ENCODE data around the gene SPATA20. TPM values are rescaled to one million over a fixed set of nuclear protein-coding genes. Genes with fewer than 3 reads are reported as not detected.

SPATA20 gene
- total RNA-seq, 1 donor from 2014 or later: 463 TPM

- H3K27ac ChIP-seq: no peak overlapping the region
- no peaks in the 10 kb centered on the region for H3K9me3 ChIP-seq
- no peak for TF ChIP-seq CTCF (IDR thresholded peaks at IDR 0.05)
- no peak overlapping the region for H3K4me3 ChIP-seq
- H3K27me3 ChIP-seq: no peaks in the 10 kb centered on the region
- H3K36me3 ChIP-seq: peaks cover 10 to 21% of the 10 kb centered on the region in 2 donors
- DNase-seq (ENCODE audit: low spot score in 2 of 2): no peak
- intact Hi-C loops (cut with DNase I): loop anchor here (2.0 kb wide), 1 partner anchor 141 kb away; no protein-coding TSS in a partner anchor
- H3K4me1 ChIP-seq: peaks cover 0 to 8% of the 10 kb centered on the region in 2 donors
Measured at GRCh38 chr17:50551433-50551815, 4.5 kb downstream of the SPATA20 start.

- intact Hi-C loops (cut with DNase I): loop anchor here (2.0 kb wide), 1 partner anchor 141 kb away; no protein-coding TSS in a partner anchor
- no peaks in the 10 kb centered on the region for H3K9me3 ChIP-seq
- peaks cover 10 to 21% of the 10 kb centered on the region in 2 donors for H3K36me3 ChIP-seq
- no peak overlapping the region for H3K4me3 ChIP-seq
- H3K4me1 ChIP-seq: peaks cover 0 to 8% of the 10 kb centered on the region in 2 donors
- H3K27ac ChIP-seq: no peak overlapping the region
- no peak for DNase-seq (ENCODE audit: low spot score in 2 of 2)
- no peak for TF ChIP-seq CTCF (IDR thresholded peaks at IDR 0.05)
- no peaks in the 10 kb centered on the region for H3K27me3 ChIP-seq
Measured at GRCh38 chr17:50551884-50552283, 4.9 kb downstream of the SPATA20 start.

GRCh38 chr17:50554201-50554600 is 7.2 kb downstream of the SPATA20 start:
- intact Hi-C loops (cut with DNase I): no loop called here
- H3K36me3 ChIP-seq: peaks cover 7 to 18% of the 10 kb centered on the region in 2 donors
- H3K27me3 ChIP-seq: no peaks in the 10 kb centered on the region
- TF ChIP-seq CTCF (IDR thresholded peaks at IDR 0.05): no peak
- DNase-seq (ENCODE audit: low spot score in 2 of 2): no peak
- no peak overlapping the region for H3K4me3 ChIP-seq
- no peak overlapping the region for H3K27ac ChIP-seq
- H3K9me3 ChIP-seq: no peaks in the 10 kb centered on the region
- peaks cover 0 to 5% of the 10 kb centered on the region in 2 donors for H3K4me1 ChIP-seq

GRCh38 chr17:50556803-50557202 is 9.8 kb downstream of the SPATA20 start:
- Histone ChIP-seq H3K9me3 (no peaks in the 10 kb centered on the region), H3K4me1 (peaks cover 17 to 29% of the 10 kb centered on the region in 2 donors), H3K27me3 (peaks cover 10% of the 10 kb centered on the region), H3K27ac (no peak overlapping the region), H3K36me3 (peaks cover 7 to 14% of the 10 kb centered on the region in 2 donors), H3K4me3 (no peak overlapping the region)
- TF ChIP-seq CTCF (IDR thresholded peaks at IDR 0.05): no peak
- intact Hi-C loops (cut with DNase I): no loop called here
- DNase-seq (ENCODE audit: low spot score in 2 of 2): no peak

- H3K27me3 ChIP-seq: peaks cover 10% of the 10 kb centered on the region
- TF ChIP-seq CTCF (IDR thresholded peaks at IDR 0.05): no peak
- no peak overlapping the region for H3K4me3 ChIP-seq
- intact Hi-C loops (cut with DNase I): no loop called here
- DNase-seq (ENCODE audit: low spot score in 2 of 2): no peak
- peaks cover 7 to 12% of the 10 kb centered on the region in 2 donors for H3K36me3 ChIP-seq
- H3K4me1 ChIP-seq: peaks cover 17 to 30% of the 10 kb centered on the region in 2 donors
- H3K9me3 ChIP-seq: no peaks in the 10 kb centered on the region
- no peak overlapping the region for H3K27ac ChIP-seq
Measured at GRCh38 chr17:50557630-50558029, 10.7 kb downstream of the SPATA20 start.

GRCh38 chr17:50558091-50558490 is 11.1 kb downstream of the SPATA20 start:
- peaks cover 10% of the 10 kb centered on the region for H3K27me3 ChIP-seq
- no peak overlapping the region for H3K27ac ChIP-seq
- H3K4me3 ChIP-seq: no peak overlapping the region
- no peak for DNase-seq (ENCODE audit: low spot score in 2 of 2)
- H3K9me3 ChIP-seq: no peaks in the 10 kb centered on the region
- intact Hi-C loops (cut with DNase I): no loop called here
- H3K36me3 ChIP-seq: peaks cover 7 to 12% of the 10 kb centered on the region in 2 donors
- TF ChIP-seq CTCF (IDR thresholded peaks at IDR 0.05): no peak
- H3K4me1 ChIP-seq: peaks cover 17 to 30% of the 10 kb centered on the region in 2 donors
